ENCODE results near the gene RNF11.
A peak's percentile ranks its signal among the peaks of the same experiment; 100 is the strongest.

RNF11 gene

DNA sequence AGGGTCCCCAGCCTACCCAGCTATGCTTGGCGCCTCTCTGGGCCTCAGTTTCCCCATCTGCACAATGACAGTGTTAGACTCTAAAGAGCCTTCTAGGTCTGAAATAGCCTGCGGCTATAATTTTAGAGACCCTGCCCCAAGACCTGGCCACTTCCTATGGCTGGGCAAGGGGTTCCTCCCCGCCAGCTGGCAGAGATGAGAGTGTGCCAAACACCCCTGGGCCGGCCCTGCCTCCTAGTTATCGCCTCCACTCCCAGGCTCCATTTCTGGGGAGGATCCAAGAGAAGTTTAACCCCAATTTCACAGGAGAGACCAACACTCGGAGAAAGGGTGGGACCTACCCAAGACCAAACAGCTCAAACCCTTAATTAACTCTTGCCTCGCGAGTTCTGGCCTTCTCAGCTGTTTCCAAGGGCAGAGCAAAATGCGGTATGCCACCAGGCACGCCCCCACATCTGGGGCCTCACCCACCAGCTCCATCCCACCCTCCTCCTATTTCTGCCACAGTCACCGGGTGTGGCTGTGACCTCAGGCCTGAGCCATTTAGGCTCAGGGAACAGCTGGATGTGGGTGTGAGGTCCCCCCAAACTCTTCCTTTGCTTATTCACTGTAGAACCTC lies 58.6 kb downstream of the RNF11 start:
- DNase-seq (ENCODE audit: low read depth in 4 of 4, low spot score in 1 of 4) = no peak

DNA sequence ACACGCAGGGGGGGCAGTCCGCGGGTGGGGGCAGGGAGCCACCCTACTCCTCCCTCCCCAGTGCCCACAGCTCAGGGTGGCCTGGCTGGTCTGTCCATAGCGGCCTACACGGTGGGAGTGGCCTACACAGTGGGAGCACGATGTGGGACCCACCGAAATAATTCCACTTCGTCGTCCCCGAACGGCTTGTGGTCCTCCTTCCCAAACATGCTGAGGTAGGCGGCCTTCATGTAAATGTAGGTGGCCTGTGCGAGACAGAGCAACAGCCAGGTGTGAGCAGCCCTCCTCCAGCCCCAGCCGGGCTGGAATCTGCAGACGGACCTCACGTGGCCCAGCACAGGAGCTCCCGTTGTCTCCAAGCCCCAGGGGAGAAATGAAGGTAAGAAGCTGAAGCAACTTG lies 59.9 kb downstream of the RNF11 start:
- DNase-seq (ENCODE audit: low read depth in 4 of 4, low spot score in 1 of 4) = no peak

DNA sequence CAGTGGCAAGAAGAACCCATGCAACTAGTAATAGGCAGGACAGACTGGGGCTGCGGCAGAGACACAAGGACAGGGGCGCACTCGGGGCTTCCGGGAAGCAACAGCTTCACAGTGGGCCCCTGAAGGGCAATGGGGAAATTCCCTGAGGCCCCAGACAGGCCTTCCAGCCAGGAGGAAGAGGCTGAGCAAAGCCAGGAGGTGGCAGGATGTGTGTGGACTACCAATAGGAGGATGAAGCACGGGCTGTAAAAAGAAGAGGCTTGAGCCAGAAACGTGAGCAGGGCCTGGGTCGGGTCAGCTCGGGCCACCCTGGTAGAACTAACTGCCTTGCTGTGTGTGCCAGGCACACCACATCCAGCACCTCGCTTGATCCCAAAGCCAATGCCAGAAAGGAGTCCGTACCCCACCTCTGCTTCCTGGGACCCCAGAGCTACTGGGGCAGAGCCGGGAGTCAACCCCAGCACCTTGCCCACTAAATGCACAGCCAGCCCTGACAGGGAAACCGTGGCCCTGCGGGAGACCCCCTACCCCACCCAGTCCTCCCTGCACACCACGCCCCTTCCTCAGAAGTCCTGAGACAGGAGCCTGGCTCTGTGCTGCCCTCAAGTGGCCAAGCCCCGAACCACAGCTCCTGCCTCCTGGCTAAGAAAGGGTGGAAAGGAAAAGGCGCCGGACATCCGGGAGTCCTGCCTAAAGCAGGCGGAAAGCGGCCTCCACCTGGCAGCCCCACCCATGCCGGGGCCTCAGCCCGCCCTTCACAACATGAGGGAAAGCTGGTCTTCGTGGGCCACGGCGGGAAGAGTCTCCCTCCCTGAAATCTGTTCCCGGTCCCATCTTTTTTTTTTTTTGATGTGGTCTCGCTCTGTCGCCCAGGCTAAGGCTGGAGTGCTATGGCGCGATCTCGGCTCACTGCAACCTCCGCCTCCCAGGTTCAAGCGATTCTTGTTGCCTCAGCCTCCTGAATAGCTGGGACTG lies 60.6 kb downstream of the RNF11 start:
- DNase-seq (ENCODE audit: low read depth in 4 of 4, low spot score in 1 of 4) = peak; percentile 34 to 76 (median 57)

DNA sequence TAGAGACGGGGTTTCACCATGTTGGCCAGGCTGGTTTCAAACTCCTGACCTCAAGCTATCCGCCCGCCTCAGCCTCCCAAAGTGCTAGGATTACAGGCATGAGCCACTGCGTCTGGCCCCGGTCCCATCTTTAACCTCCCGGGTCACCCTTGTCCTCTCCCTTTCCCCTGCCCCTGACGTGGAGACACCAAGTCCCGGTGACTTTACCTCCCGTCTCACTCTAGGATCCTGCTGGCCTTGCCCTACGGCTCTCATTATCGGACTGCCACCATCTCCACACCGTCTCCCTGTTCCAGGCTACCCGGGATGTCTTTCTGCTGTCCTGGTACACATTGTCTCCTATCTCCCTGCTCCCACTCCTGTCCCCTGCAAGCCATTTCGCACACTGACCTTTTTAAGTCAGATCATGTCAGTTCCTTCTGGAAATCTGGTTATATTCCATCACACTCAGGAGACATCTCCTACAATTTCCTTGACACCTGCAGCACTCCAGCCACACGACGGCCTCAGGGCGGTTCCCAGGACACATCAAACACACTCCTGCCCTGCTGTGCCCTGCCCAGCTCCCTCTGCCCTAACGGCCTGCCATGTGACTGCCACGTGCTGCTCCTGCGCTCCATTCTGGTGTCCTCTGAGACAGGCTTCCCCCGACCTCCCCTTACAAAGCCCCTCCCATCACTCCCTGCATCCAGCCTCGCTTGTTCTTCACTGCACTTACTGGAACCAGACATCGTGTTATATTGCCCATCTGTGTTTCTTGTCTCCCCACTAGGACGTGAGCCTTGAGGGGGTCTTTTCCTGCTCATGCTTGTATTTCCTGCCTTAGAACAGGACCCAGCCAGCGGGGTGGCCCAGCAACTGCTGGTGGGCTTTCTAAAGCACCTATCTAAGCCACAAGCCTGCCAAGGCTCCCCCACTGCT lies 61.6 kb downstream of the RNF11 start:
- DNase-seq (ENCODE audit: low read depth in 4 of 4, low spot score in 1 of 4) = no peak

DNA sequence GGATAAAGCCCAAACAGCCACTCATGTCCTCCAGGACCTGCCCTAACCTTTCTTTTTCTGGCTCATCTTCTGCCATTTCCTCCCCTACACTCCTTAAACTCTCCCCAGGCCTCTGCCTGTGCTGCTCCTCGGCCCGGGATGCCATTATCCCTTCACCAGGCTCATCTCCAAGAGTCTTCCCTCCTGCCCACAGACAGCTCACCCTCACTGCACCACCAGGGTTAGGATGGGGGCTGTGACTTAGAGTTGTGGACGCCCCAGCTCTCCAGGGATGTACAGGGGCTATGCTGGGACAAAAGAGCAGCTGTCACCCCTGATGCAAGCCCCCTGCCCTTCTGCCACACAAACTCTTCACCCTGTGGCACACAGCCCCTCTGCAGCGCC lies 62.2 kb downstream of the RNF11 start:
- DNase-seq (ENCODE audit: low read depth in 4 of 4, low spot score in 1 of 4) = no peak

DNA sequence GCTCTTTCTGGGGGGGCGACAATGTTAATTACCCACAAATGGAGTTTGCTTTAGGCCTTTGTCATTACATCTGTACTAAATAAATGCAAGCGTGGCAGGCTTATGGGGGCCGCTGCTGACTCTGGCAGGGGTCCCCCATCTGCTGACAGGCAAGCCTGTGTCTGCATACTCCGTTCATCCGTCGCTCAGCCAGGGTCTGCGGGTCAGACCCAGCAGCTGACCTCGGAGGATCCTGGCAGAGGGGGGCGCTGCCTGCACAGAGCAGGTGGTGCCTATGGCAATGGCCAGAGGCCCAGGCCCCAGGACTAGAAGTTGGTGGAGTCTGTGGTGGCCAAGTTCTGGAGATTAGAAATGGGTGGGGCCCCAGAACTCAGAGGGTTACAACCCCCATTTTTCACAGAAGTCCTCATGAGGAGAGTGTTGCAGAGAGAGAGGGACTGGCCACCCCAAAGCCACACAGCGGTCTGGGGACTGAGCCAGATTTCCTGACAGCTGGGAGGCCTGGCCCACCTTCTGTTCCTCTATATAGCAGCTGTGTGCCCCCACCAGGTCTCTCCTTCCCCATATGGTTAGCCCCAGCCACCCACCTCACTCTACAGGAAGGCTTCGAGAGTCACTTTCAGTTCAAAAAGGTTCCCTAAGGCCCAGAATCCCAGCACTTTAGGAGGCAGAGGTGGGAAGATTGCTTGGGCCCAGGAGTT lies 63.3 kb downstream of the RNF11 start:
- no peak for DNase-seq (ENCODE audit: low read depth in 4 of 4, low spot score in 1 of 4)

DNA sequence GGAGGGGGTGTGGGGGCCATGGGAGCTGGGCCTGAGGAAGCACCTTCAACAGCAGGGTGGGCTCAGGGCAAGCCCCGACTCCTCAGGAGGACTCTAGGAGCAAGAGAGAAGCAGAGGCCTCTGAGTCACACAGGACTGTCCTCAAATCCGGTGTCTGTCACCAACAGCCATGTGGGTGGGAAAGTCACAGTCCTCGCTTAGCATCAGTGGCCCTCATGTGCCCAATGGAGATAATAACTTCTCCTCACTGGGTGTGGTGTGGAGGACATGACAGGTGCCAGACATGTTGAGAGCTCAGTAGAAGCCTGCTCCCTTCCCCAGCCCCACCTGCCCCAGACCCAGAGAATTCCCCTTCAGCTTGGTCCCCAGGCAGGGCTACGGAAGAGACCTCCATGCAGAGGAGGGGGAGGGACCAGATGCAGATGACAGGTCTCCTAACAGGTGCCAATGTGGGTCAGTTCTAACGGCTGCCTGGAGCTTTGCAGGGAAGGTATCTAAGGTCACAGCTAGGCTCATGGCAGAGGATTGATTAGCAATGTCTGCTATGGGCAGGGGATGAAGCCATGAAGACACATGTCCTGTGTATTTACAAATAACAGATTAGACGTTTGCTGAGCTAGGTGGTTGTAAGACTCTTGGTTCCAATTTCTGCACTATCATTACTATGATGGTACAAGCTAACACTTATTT lies 64.1 kb downstream of the RNF11 start:
- no peak for DNase-seq (ENCODE audit: low read depth in 4 of 4, low spot score in 1 of 4)

DNA sequence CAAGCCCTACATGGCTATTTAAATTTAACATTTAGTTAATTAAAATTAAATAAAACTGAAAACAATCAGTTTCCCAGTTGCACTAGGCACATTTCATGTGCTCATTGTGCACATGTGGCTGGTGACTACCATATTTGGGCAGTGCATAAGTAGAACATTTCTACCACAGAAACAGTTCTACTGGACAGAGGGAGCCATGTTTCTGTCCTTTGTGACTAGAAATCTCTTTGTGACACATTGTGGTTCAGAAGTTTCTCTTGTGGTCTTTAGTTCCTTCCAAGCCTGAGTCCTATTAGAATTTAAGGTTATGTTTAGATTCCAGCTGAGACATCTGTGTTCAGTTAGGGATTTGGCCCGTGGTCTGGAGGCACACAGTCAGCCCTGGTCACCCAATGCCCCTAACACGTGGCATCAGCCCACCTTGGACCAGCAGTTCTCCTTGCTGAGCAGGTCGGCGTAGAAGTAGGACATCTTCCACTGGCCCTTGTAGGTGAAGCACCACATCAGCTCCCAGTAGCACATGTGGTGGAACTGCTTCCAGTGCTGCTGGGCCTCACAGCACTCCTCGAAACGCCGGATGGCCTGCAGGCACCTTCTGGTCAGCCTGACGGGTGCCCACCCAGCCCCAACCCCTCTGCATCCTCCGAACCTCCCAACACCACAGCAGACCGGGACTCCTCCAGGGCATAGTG lies 65.2 kb downstream of the RNF11 start:
- no peak for DNase-seq (ENCODE audit: low read depth in 4 of 4, low spot score in 1 of 4)

DNA sequence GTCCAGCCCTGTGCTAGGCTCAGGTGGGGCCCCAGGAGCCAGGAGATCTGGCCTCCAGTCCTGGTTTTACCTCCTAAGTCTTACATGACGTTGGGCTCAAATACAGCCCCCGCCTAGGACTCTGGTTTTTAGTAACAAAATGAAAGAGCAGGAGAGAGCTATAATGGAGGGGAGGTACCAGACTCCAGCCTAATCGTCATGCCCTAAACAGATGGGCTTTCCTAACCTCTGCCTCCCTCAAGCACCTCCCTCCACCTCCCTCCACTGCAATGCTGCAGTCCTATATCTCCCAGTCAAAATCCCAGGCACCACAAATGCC lies 65.7 kb downstream of the RNF11 start:
- no peak for DNase-seq (ENCODE audit: low read depth in 4 of 4, low spot score in 1 of 4)

DNA sequence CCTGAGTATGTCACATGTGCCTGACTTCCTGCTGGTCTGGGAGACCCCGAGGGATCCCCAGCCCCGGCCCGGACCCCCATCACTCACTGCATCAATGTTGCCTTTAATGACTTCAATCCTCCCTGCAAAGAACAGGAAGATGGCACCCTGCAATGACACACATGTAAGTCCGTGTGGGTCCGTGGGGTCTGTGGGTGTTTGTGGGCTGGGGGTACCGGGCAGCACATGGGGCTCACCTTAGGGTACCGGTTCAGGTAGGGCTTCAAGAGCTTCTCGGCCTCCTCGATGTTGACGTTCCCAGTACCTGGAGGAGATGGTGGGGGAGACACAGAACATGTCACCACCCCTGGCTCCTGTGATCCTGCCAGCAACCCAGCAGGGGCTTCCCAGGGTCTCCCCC lies 66.2 kb downstream of the RNF11 start:
- no peak for DNase-seq (ENCODE audit: low read depth in 4 of 4, low spot score in 1 of 4)

DNA sequence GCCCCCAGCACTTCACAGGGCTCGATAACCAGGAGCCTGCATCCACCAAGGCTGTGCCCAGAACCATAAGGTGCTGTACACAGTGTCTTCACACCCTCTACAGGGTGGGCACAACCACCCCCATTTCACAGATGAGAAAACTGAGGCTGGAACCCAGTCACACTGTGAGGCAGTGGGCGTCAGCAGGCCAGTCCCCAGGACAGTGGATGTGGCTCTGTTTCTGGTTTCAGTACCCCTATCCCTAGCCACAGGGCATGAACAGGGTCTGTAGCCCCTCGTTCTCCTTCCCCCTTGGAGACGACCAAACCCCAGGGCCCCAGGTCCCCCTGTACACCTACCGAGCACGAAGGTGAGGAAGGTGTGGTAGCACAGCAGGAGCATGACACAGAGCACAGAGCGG lies 66.7 kb downstream of the RNF11 start:
- DNase-seq (ENCODE audit: low read depth in 4 of 4, low spot score in 1 of 4) = no peak

DNA sequence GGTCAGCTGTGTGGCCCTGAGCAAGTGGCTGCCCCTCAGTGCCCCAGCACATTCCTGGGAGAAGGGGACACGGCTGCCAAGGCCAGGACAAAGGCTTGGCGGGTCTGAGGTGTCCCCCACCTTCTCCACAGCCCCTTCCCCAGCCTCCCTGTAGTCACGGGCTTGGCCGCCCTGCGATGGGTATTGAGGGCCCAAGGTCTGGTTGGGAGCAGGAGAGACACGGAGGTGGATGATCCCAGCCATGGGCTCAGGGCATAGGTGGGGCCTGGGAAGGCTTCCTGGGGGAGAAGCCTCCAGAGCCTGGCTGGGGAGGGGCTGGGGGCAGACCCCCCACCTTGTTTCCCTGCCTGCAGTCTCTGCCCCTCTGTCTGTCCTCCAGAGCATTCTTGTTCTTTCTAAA lies 67.2 kb downstream of the RNF11 start:
- DNase-seq (ENCODE audit: low read depth in 4 of 4, low spot score in 1 of 4) = no peak

DNA sequence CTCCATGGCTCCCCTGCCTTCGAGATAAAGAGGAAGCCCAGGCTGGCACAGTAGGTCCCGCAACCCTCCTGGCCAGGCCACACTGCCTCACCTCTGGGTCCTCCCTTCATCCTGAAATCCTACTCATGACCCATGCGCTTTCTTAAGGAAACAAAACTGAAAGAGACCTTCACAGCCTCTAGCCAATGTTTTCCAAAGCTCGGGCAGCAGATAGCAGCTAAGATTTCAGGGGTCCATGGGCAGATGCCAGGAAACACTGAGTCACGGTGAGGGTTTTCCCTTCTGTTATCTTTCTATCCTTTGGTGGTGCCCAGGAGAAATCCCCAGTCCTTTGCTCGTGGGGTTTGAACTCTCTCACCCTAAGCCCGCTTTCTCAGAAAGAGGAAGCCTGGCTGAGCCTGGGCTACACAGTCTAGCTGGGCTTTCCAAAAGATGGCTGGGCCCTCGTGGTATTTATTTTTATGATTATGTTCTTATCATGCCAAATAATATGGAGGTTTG lies 67.7 kb downstream of the RNF11 start:
- peak in 1 of 4 experiments; percentile 15 for DNase-seq (ENCODE audit: low read depth in 4 of 4, low spot score in 1 of 4)

DNA sequence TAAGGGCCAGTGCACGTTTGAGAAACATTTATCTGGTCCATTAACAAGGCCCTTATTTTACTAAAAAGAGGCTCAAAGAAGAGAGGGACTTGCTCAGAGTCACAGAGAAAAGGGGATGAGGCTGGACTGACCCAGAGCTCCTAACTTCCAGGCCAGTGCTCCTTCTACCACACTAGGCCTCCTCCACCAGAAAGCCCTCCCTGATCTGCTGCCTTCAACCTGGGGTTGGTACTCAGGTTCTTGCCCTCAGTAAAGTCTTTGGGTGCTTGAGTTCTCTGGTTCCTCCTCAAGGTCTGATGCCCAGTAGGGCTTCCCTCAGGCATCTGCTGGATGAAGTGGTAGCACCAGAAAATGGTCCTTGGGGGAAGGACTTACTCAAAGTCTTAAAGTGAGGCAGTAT lies 68.3 kb downstream of the RNF11 start:
- DNase-seq (ENCODE audit: low read depth in 4 of 4, low spot score in 1 of 4) = no peak

DNA sequence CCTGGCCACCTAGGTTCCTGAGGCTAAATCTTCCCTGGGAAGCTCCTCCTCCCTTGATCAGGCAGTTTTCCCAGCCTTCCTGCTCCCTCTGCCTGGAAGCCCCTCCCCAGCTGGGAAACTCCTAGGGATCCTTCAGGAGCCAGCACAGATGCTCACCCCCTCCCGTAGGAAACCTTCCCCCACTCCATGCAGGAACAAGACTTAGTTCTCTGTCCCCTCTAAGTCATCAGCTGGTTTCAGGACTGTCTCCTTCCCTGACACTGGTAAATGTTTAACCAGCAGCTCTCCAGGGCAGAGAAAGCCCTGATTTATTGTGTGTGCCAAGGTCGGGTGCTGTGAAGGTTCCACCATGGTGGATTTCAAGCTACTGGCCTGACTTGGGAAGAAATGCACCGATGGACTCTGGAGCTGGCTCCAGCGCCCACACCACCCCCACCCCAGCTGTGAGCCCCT lies 69.3 kb downstream of the RNF11 start:
- DNase-seq (ENCODE audit: low read depth in 4 of 4, low spot score in 1 of 4) = no peak

DNA sequence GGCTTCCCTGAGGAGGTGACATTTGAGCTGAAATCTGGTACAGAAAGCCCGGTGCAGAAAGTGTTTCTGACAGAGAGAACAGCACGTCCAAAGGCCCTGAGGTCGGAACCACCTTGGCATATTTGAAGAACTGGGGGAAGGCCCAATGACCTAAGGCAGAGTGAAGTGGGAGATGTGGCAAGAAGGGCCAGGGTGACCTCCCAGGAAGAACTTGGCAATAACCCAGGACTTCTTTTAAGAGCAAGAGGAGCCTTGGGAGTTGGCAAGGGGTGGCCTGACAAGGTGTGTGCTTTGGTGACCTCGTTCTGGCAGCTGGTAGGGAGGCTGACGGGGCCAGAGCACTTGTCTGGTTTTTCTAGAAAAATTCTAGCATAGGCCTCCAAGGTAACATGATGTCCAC lies 70.9 kb downstream of the RNF11 start:
- no peak for DNase-seq (ENCODE audit: low read depth in 4 of 4, low spot score in 1 of 4)

DNA sequence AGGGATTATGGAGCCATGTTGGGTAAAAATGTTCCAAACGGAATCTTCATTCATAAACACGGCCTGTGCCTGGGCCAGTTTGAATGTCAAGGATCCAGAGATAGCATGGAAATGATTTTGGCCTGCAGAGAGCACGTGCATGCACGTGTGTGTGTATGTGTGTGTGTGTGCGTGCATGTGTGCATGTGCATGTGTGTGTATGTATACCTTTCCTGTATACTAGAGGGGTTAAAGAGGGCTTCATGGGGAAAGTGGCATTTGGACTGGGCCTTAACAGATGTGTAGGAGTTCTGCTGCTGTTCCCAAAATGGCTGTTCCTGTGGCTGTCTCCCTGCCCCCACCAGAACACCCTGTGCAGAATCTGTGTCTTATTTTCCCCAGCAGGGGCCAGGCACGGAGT lies 72.6 kb downstream of the RNF11 start:
- DNase-seq (ENCODE audit: low read depth in 4 of 4, low spot score in 1 of 4) = no peak

DNA sequence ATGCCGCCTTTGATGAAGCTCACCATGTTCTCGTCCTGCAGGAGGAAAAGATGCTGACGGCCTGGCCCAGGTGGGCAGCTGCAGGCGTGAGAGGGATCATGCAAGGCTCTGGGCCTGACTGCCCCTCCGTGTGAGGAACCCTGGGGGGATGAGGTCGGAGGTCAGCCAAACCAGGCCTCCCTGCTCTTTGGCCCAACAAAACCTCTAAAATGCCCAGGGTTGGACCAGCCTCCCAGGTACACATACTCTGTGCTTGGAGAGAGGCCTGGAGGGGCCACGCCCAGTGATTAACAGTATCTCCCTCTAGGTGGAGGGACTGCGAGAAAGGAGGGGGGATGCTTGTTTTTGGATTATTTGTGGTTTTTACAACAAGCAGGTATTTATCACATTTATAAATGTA lies 73.2 kb downstream of the RNF11 start:
- no peak for DNase-seq (ENCODE audit: low read depth in 4 of 4, low spot score in 1 of 4)

DNA sequence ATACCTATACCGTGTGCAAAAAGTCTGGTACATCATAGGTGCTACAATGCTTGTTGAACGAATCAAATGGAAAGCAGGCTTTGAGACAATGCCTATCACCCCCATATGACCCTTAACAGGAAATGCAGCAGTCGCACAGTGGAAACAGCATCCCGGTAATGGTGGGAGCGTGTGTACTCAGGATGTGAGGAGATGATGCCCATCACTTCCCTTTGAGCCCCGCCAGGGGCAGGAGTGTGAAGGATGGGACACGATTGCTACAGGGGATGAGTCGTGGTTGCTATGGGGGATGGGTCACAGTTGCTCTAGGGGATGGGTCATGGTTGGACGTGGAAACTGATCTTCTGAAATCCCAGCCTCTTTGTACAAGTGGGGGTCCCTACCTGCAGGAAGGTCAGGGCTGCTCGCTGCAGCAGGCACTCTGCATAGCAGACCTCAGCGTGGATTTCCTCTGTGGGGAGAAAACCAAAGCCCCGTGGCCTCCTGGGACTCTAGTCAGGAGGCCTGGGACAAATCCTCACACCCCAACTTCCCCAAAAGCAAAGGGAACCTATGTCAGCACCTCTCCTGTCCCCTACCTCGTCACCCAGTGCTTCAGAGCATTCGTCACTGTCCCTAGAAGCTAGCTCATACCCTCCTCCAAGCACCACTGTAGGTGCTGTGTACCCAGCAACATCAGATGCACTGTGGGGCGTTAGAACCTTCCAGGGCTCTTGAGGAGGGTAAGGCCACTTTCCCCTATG lies 75.0 kb downstream of the RNF11 start:
- DNase-seq (ENCODE audit: low read depth in 4 of 4, low spot score in 1 of 4) = no peak
